ENCODE data around the gene NOP53.
"Not testable (repeated sequence)": the region's sequence is repeated elsewhere in the genome, so short reads cannot be mapped to it uniquely, and the experiment has no call there.

NOP53 gene

GRCh38 chr19:47745010-47745901 is at the start of gene NOP53:
TSS of gene NOP53 (plus strand) at chr19:47745546. CDS start at chr19:47745560, 14 bp downstream.
- peak; percentile 94 to 96 for DNase-seq

- DNase-seq, result no peak
Observed at GRCh38 chr19:47696635-47697034, 48.7 kb upstream of the NOP53 start.

- peak; percentile 53 to 56 for DNase-seq
Observed at GRCh38 chr19:47697863-47698609, 47.3 kb upstream of the NOP53 start.

GRCh38 chr19:47698631-47699359 is 46.6 kb upstream of the NOP53 start:
- no peak for DNase-seq

GRCh38 chr19:47699360-47699917 is 45.9 kb upstream of the NOP53 start:
- DNase-seq, result peak; percentile 48 to 61

- no peak for DNase-seq
Observed at GRCh38 chr19:47700934-47701716, 44.2 kb upstream of the NOP53 start.

- no peak for DNase-seq
Observed at GRCh38 chr19:47701717-47702552, 43.4 kb upstream of the NOP53 start.

GRCh38 chr19:47702671-47703070 is 42.7 kb upstream of the NOP53 start:
- no peak for DNase-seq

- DNase-seq, result no peak
Observed at GRCh38 chr19:47703301-47703700, 42.0 kb upstream of the NOP53 start.

- DNase-seq, result no peak
Observed at GRCh38 chr19:47704024-47704423, 41.3 kb upstream of the NOP53 start.

GRCh38 chr19:47704656-47705055 is 40.7 kb upstream of the NOP53 start:
- no peak for DNase-seq

- DNase-seq, result peak; percentile 75 to 79
Observed at GRCh38 chr19:47707135-47707925, 38.0 kb upstream of the NOP53 start.

- DNase-seq, result no peak
Observed at GRCh38 chr19:47711652-47712242, 33.6 kb upstream of the NOP53 start.

GRCh38 chr19:47713046-47714021 is 32.0 kb upstream of the NOP53 start, which contains the start of gene EHD2:
TSS of gene EHD2 (plus strand) at chr19:47713422. CDS start at chr19:47716613, 3,191 bp downstream.
- peak; percentile 42 to 60 for DNase-seq

GRCh38 chr19:47714339-47714738 is 31.0 kb upstream of the NOP53 start:
- no peak for DNase-seq

GRCh38 chr19:47714855-47715254 is 30.5 kb upstream of the NOP53 start:
- not testable (repeated sequence) for DNase-seq

GRCh38 chr19:47716270-47716937 is 28.9 kb upstream of the NOP53 start:
- DNase-seq, result no peak

Measured in stimulated activated CD4-positive, alpha-beta T cell treated with anti-CD3 and anti-CD28 coated beads, Interleukin-2, amount 100 ng/mL, for 48 hours (primary cell).